HG03064 (cell line): ENCODE measurements around the gene LHFPL6.

Source experiments
- ATAC-seq: cut with Tn5 transposase; IDR thresholded peaks from one replicate; pipeline ENCODE4 v1.9.1; 2021; ENCODE audit warnings: low read depth; ENCODE audit not compliant: unreplicated experiment

LHFPL6 gene

GRCh38 chr13:39481491-39481890 lies 121.5 kb downstream of the LHFPL6 start:
- no peak for ATAC-seq

GRCh38 chr13:39474600-39474999 lies 128.4 kb downstream of the LHFPL6 start:
- ATAC-seq = no peak

GRCh38 chr13:39469676-39470075 lies 133.3 kb downstream of the LHFPL6 start:
- ATAC-seq = no peak

- no peak for ATAC-seq
Observed at GRCh38 chr13:39468306-39468705, 134.7 kb downstream of the LHFPL6 start.

GRCh38 chr13:39463611-39464010 lies 139.4 kb downstream of the LHFPL6 start:
- no peak for ATAC-seq

GRCh38 chr13:39462906-39463305 lies 140.1 kb downstream of the LHFPL6 start:
- ATAC-seq = no peak

- no peak for ATAC-seq
Observed at GRCh38 chr13:39462428-39462827, 140.6 kb downstream of the LHFPL6 start.

GRCh38 chr13:39461685-39462266 lies 141.2 kb downstream of the LHFPL6 start:
- no peak for ATAC-seq

GRCh38 chr13:39457274-39457673 lies 145.7 kb downstream of the LHFPL6 start:
- ATAC-seq = no peak

- ATAC-seq = no peak
Observed at GRCh38 chr13:39455521-39456175, 147.3 kb downstream of the LHFPL6 start.

GRCh38 chr13:39452834-39453233 lies 150.2 kb downstream of the LHFPL6 start:
- no peak for ATAC-seq

- no peak for ATAC-seq
Observed at GRCh38 chr13:39452417-39452816, 150.6 kb downstream of the LHFPL6 start.

GRCh38 chr13:39451860-39452301 lies 151.1 kb downstream of the LHFPL6 start:
- no peak for ATAC-seq

GRCh38 chr13:39451301-39451700 lies 151.7 kb downstream of the LHFPL6 start:
- no peak for ATAC-seq

- no peak for ATAC-seq
Observed at GRCh38 chr13:39450176-39450575, 152.8 kb downstream of the LHFPL6 start.

GRCh38 chr13:39448834-39449233 lies 154.2 kb downstream of the LHFPL6 start:
- no peak for ATAC-seq

- no peak for ATAC-seq
Observed at GRCh38 chr13:39446865-39447264, 156.1 kb downstream of the LHFPL6 start.

- ATAC-seq = no peak
Observed at GRCh38 chr13:39444866-39445265, 158.1 kb downstream of the LHFPL6 start.

GRCh38 chr13:39433651-39434050 lies 169.3 kb downstream of the LHFPL6 start:
- ATAC-seq = no peak

- no peak for ATAC-seq
Observed at GRCh38 chr13:39432196-39432595, 170.8 kb downstream of the LHFPL6 start.

GRCh38 chr13:39422845-39423565 lies 180.0 kb downstream of the LHFPL6 start:
- no peak for ATAC-seq

- ATAC-seq = no peak
Observed at GRCh38 chr13:39419876-39420275, 183.1 kb downstream of the LHFPL6 start.
